SK-N-SH (cell line): ENCODE data around the gene CDH13.

Source experiments
- CTCF ChIP-seq: fragments of 200-600 bp; sonication (generic); IDR thresholded peaks from 2 replicates; pipeline ENCODE4 v1.6.1; 2017; ENCODE audit warnings: antibody characterized with exemption, mild to moderate bottlenecking, moderate library complexity
- EP300 ChIP-seq, 2 experiments: IDR thresholded peaks; 2 replicates each; pipeline versions ENCODE4 v1.4.0 to v1.6.1; 2012; ENCODE audit warnings: borderline replicate concordance in 1 of 2, low read depth in 1 of 2, low read length in 1 of 2
- EZH2phosphoT487 ChIP-seq: fragments of 200-600 bp; sonication (generic); IDR thresholded peaks from 2 replicates; pipeline ENCODE4 v1.6.1; 2017; ENCODE audit warnings: low read depth, mixed run types, mild to moderate bottlenecking, antibody characterized with exemption, moderate library complexity, borderline replicate concordance
- TEAD4 ChIP-seq: IDR thresholded peaks from 2 replicates; pipeline ENCODE4 v1.4.0; 2012; ENCODE audit warnings: mild to moderate bottlenecking, borderline replicate concordance; ENCODE audit not compliant: insufficient read depth

DNA sequence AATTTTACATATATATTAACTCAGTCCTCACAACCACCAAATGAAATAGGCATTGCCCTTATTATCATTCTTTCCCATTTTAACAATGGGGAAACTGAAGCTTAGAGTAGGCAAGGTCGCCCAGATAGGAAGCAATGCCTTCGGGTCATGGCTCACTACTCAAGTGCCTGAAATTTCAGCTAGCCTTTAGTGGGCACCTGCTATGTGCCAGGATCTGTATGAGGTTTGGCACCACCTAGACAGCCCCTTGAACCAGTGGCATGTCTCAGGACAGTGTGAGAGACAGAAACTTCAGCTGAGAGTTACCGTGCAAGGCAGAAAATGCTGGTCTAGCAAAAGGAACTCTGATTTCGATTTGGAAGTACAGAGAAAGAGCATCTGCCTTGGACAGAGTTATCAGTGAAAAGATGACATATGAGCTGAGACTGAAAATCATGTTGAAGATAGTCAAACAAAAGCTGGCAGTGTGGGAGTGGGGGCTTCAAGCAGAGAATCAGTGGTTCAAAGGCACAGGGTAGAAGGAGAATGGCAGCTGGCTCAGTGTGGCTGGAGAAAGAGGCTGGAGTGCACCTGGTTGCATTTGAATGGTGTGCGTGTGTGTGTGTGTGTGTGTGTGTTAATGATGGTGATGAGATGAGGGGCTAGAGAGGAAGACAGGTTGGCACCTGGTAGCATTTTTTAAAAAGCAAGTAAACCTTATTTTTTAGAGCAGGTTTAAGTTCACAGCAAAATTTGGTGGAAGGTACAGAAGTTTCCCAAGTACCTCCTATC is 29.1 kb downstream of the CDH13 start:
- TF ChIP-seq CTCF (no peak), TEAD4 (no peak), EZH2phosphoT487 (no peak), EP300 (IDR thresholded peaks at IDR 0.05; ENCODE audit: borderline replicate concordance in 1 of 2, low read depth in 1 of 2, low read length in 1 of 2) (no peak)
